IMR-90 (cell line): ENCODE measurements around the gene C2orf49. TPM values are rescaled to one million over a fixed set of nuclear protein-coding genes. Genes with fewer than 3 reads are reported as not detected.
A peak's percentile ranks its signal among the peaks of the same experiment; 100 is the strongest.

Experiments
- ATAC-seq: fragments of 200-7000 bp; cut with Tn5 transposase; 2 replicates; pipeline ENCODE4 v1.9.1; 2020; ENCODE audit warnings: low read depth, mild to moderate bottlenecking, moderate library complexity
- BruUV-seq: library from RNA; stranded (reverse); fragments of 400-500 nt; replicated peaks from 2 replicates; lab custom pipeline; 2021; lab: Mats Ljungman, UMichigan
- CTCF ChIA-PET: fragments of 300-600 bp; formaldehyde crosslinking; extraction: SDS; loops from one replicate; lab custom pipeline; 2021; ENCODE audit warnings: antibody characterized with exemption; lab: Yijun Ruan, JAX
- POLR2A ChIA-PET: fragments of 300-600 bp; sonication (Branson Sonifier 250); formaldehyde crosslinking; loops from one replicate; lab custom pipeline; 2022; ENCODE audit warnings: antibody characterized with exemption; ENCODE audit not compliant: unreplicated experiment; lab: Charles Lee
- DNase-seq: peaks from one replicate; pipeline ENCODE4 v3.0.0; 2013
- H2AFZ ChIP-seq: replicated peaks from 2 replicates; pipeline ENCODE3; 2013; ENCODE audit warnings: low read length, mild to moderate bottlenecking; ENCODE audit not compliant: poor library complexity
- H2AK5ac ChIP-seq: 2 replicates; pipeline ENCODE4 v1.6.1; 2013; ENCODE audit warnings: low read depth, low read length, inconsistent platforms
- H2AK9ac ChIP-seq: replicated peaks from 2 replicates; pipeline ENCODE3; 2013; ENCODE audit warnings: mild to moderate bottlenecking, low read depth, low read length, moderate library complexity; ENCODE audit not compliant: poor library complexity
- H2BK120ac ChIP-seq: 2 replicates; pipeline ENCODE4 v1.6.1; 2013; ENCODE audit warnings: low read depth, low read length, inconsistent platforms
- H2BK15ac ChIP-seq: 3 replicates; pipeline ENCODE4 v1.6.1; 2013; ENCODE audit warnings: low read depth, low read length, inconsistent platforms
- H2BK20ac ChIP-seq: 2 replicates; pipeline ENCODE4 v1.6.1; 2013; ENCODE audit warnings: low read depth, mild to moderate bottlenecking, inconsistent platforms, low read length, moderate library complexity
- H2BK5ac ChIP-seq: 2 replicates; pipeline ENCODE4 v1.6.1; 2013; ENCODE audit warnings: mild to moderate bottlenecking, low read depth, low read length, inconsistent platforms; ENCODE audit not compliant: poor library complexity, severe bottlenecking
- H3K14ac ChIP-seq: replicated peaks from 2 replicates; pipeline ENCODE4 v1.6.1; 2013; ENCODE audit warnings: low read depth, low read length, inconsistent platforms
- H3K18ac ChIP-seq: 2 replicates; pipeline ENCODE4 v1.6.1; 2013; ENCODE audit warnings: low read depth, low read length, control low read depth
- H3K23ac ChIP-seq: 2 replicates; pipeline ENCODE4 v1.6.1; 2013; ENCODE audit warnings: low read depth, low read length, inconsistent platforms
- H3K27ac ChIP-seq: 2 replicates; pipeline ENCODE4 v1.5.1; 2013; ENCODE audit warnings: mild to moderate bottlenecking, control low read depth, low read length; ENCODE audit not compliant: insufficient read depth
- H3K27me3 ChIP-seq: 2 replicates; pipeline ENCODE4 v1.6.1; 2013; ENCODE audit warnings: low read length; ENCODE audit not compliant: control insufficient read depth, insufficient read depth
- H3K36me3 ChIP-seq: 2 replicates; pipeline ENCODE4 v1.6.1; 2013; ENCODE audit warnings: low read length, mixed read lengths; ENCODE audit not compliant: control insufficient read depth, insufficient read depth
- H3K4ac ChIP-seq: 2 replicates; pipeline ENCODE4 v1.6.1; 2013; ENCODE audit warnings: low read depth, low read length, inconsistent platforms
- H3K4me1 ChIP-seq: 2 replicates; pipeline ENCODE4 v1.6.1; 2013; ENCODE audit warnings: low read length, mixed read lengths; ENCODE audit not compliant: control insufficient read depth, insufficient read depth
- H3K4me2 ChIP-seq: 2 replicates; pipeline ENCODE4 v1.6.1; 2013; ENCODE audit warnings: low read depth, mild to moderate bottlenecking, control low read depth, low read length, moderate library complexity
- H3K4me3 ChIP-seq: 2 replicates; pipeline ENCODE4 v1.5.1; 2013; ENCODE audit warnings: low read depth, mild to moderate bottlenecking, control low read depth, low read length, moderate library complexity; ENCODE audit not compliant: insufficient read depth
- H3K56ac ChIP-seq: 2 replicates; pipeline ENCODE4 v1.6.1; 2013; ENCODE audit warnings: low read length, inconsistent platforms; ENCODE audit not compliant: insufficient read depth; ENCODE audit errors: extremely low read depth
- H3K79me1 ChIP-seq, 2 experiments: 2 replicates each; pipeline ENCODE4 v1.6.1; 2013; ENCODE audit warnings: low read length in 2 of 2, inconsistent platforms in 1 of 2, low read depth in 1 of 2
- H3K9ac ChIP-seq: 2 replicates; pipeline ENCODE4 v1.6.1; 2013; ENCODE audit warnings: low read depth, low read length, control low read depth
- H3K9me1 ChIP-seq: 2 replicates; pipeline ENCODE4 v1.6.1; 2013; ENCODE audit warnings: low read length, inconsistent platforms; ENCODE audit not compliant: insufficient read depth
- H3K9me3 ChIP-seq: 2 replicates; pipeline ENCODE4 v1.6.1; 2013; ENCODE audit warnings: low read length; ENCODE audit not compliant: control insufficient read depth, insufficient read depth
- H4K20me1 ChIP-seq: 2 replicates; pipeline ENCODE4 v1.6.1; 2013; ENCODE audit warnings: low read length, inconsistent platforms; ENCODE audit not compliant: insufficient read depth
- H4K5ac ChIP-seq: 2 replicates; pipeline ENCODE4 v1.6.1; 2013; ENCODE audit warnings: mild to moderate bottlenecking, low read depth, low read length, control low read depth
- H4K8ac ChIP-seq, 2 experiments: 2 replicates each; pipeline ENCODE4 v1.6.1; 2013; ENCODE audit warnings: low read depth in 2 of 2, low read length in 2 of 2, control low read depth in 1 of 2, inconsistent platforms in 1 of 2
- H4K91ac ChIP-seq: 2 replicates; pipeline ENCODE4 v1.6.1; 2013; ENCODE audit warnings: low read depth, low read length, inconsistent platforms; ENCODE audit not compliant: insufficient read depth
- BHLHE40 ChIP-seq: fragments of 150-350 bp; IDR thresholded peaks from 2 replicates; pipeline ENCODE4 v1.6.1; 2016; ENCODE audit warnings: mild to moderate bottlenecking, low read depth, low read length
- CEBPB ChIP-seq: IDR thresholded peaks from 2 replicates; pipeline ENCODE4 v1.6.1; 2012; ENCODE audit warnings: low read depth, low read length, improper control_type of control experiment
- CHD1 ChIP-seq: IDR thresholded peaks from 2 replicates; pipeline ENCODE4 v1.6.1; 2012; ENCODE audit warnings: low read depth, low read length, improper control_type of control experiment
- ELK1 ChIP-seq: fragments of 150-350 bp; IDR thresholded peaks from 2 replicates; pipeline ENCODE4 v1.6.1; 2016; ENCODE audit warnings: low read depth, mild to moderate bottlenecking, low read length, moderate library complexity, borderline replicate concordance
- FOS ChIP-seq: fragments of 150-350 bp; IDR thresholded peaks from 2 replicates; pipeline ENCODE4 v1.6.1; 2016; ENCODE audit warnings: low read depth, low read length
- MAFK ChIP-seq: IDR thresholded peaks from 2 replicates; pipeline ENCODE4 v1.6.1; 2012; ENCODE audit warnings: low read depth, low read length, improper control_type of control experiment
- MAZ ChIP-seq: IDR thresholded peaks from 2 replicates; pipeline ENCODE4 v1.6.1; 2012; ENCODE audit warnings: low read depth, mild to moderate bottlenecking, low read length, improper control_type of control experiment, moderate library complexity, borderline replicate concordance
- POLR2A ChIP-seq: IDR thresholded peaks from 2 replicates; pipeline ENCODE4 v1.6.1; 2012; ENCODE audit warnings: mild to moderate bottlenecking, low read depth, low read length
- RAD21 ChIP-seq: IDR thresholded peaks from 2 replicates; pipeline ENCODE4 v1.6.1; 2012; ENCODE audit warnings: low read length, improper control_type of control experiment
- RCOR1 ChIP-seq: IDR thresholded peaks from 2 replicates; pipeline ENCODE4 v1.6.1; 2012; ENCODE audit warnings: mild to moderate bottlenecking, low read length, improper control_type of control experiment; ENCODE audit not compliant: insufficient replicate concordance
- RFX5 ChIP-seq: IDR thresholded peaks from 2 replicates; pipeline ENCODE4 v1.8.0; 2012; ENCODE audit warnings: low read depth, mild to moderate bottlenecking, low read length, moderate library complexity
- SMC3 ChIP-seq: fragments of 150-350 bp; IDR thresholded peaks from 2 replicates; pipeline ENCODE4 v1.6.1; 2016; ENCODE audit warnings: low read depth, mild to moderate bottlenecking, antibody characterized with exemption, low read length, moderate library complexity
- USF2 ChIP-seq: fragments of 150-350 bp; IDR thresholded peaks from 2 replicates; pipeline ENCODE4 v1.6.1; 2017; ENCODE audit warnings: mild to moderate bottlenecking, antibody characterized with exemption, low read length, low read depth
- WGBS, 2 experiments: methylation state at CpG; one replicate each; pipeline versions ENCODE4 v1.1.5 to v1.1.7; 2013; ENCODE audit warnings: missing lambda C conversion rate in 2 of 2; ENCODE audit not compliant: insufficient read length in 1 of 2; ENCODE audit errors: extremely low coverage in 2 of 2; 5-methylcytosine and 5-hydroxymethylcytosine counted together
- dilution Hi-C: fragments of 300-500 bp; cut with HindIII; formaldehyde crosslinking; loops from one replicate; pipeline ENCODE4 v1.14.3; 2018; ENCODE audit warnings: low sequenced_read_pairs; ENCODE audit not compliant: unreplicated experiment
- in situ Hi-C: fragments of 300-500 bp; cut with MboI; formaldehyde crosslinking; loops from 3 replicates; pipeline ENCODE4 v1.14.3; 2019; ENCODE audit warnings: low sequenced_read_pairs, inconsistent platforms, mixed read lengths
- intact Hi-C: fragments of 100-400 bp; cut with micrococcal nuclease; formaldehyde crosslinking; loops from 2 replicates; pipeline ENCODE4 v1.10.0; 2022
- polyA plus RNA-seq, 3 experiments: library from polyadenylated mRNA; depleted of rRNA; stranded (reverse); fragments of >200 nt; gene quantifications; 2 replicates each; pipeline ENCODE4 v1.2.3, GENCODE V29; 2012; ENCODE audit warnings: low replicate concordance in 1 of 3
- total RNA-seq: library from RNA; depleted of rRNA; stranded (reverse); fragments of >200 nt; gene quantifications from 2 replicates; pipeline ENCODE4 v1.2.3, GENCODE V29; 2012

The C2orf49 gene
- total and polyA plus RNA-seq, 2 of the 4 experiments (the other 2 are of a cell fraction) = 3.8 to 8.5 TPM

GRCh38 chr2:105329561-105330495, 7.5 kb upstream of the C2orf49 start, which contains the start of gene TGFBRAP1 (continued):
- TF ChIP-seq POLR2A (peak; percentile 55), BHLHE40 (no peak), RAD21 (no peak), MAFK (no peak)

GRCh38 chr2:105330681-105331375, 6.5 kb upstream of the C2orf49 start:
- dilution Hi-C loops (no loop called here), in situ Hi-C loops (loop anchor here (25.0 kb wide), 1 partner anchor 456 kb away; no protein-coding TSS in a partner anchor), intact Hi-C loops (no loop called here)
- Histone ChIP-seq H3K36me3 (peaks cover 4% of the 10 kb centered on the region), H3K4ac (peak overlapping the region; percentile 58; the same call in 1 of the 2 replicates), H4K20me1 (no peaks in the 10 kb centered on the region), H4K5ac (0 out of 2 replicates have a peak overlapping the region, but pooled peaks have one; percentile 54), H3K14ac (no peak overlapping the region), H3K23ac (peak overlapping the region; percentile 79), H4K91ac (no peak overlapping the region), H3K18ac (no peak overlapping the region), H2AFZ (peak overlapping the region; percentile 62), H2AK9ac (no peak overlapping the region), H3K4me3 (no peak overlapping the region), H3K4me2 (no peak overlapping the region), H3K9me3 (no peaks in the 10 kb centered on the region), H3K9me1 (0 out of 2 replicates have a peak, but pooled peaks cover 13% of the 10 kb centered on the region), H2BK15ac (0 out of 3 replicates have a peak overlapping the region, but pooled peaks have one; percentile 21), H3K27me3 (no peaks in the 10 kb centered on the region), H4K8ac (peak overlapping the region; percentile 83 to 93), H3K4me1 (peaks cover 12% of the 10 kb centered on the region), H2BK5ac (no peak overlapping the region), H3K27ac (no peak overlapping the region), H3K79me1 (peaks cover 32 to 36% of the 10 kb centered on the region in 2 experiments), H3K9ac (no peak overlapping the region), H2BK120ac (no peak overlapping the region), H3K56ac (no peak overlapping the region), H2BK20ac (no peak overlapping the region), H2AK5ac (peak overlapping the region; percentile 80)
- no TSS peak for BruUV-seq
- ChIA-PET POLR2A (no interaction called here), CTCF (no interaction called here)
- DNase-seq (no peak), ATAC-seq (no peak)
- no CpG with 5 or more reads among the region's 4 CpGs for WGBS, 2 experiments
- TF ChIP-seq USF2 (no peak), RFX5 (no peak), ELK1 (no peak), RCOR1 (no peak), MAZ (no peak), SMC3 (no peak), CHD1 (no peak), FOS (no peak), CEBPB (no peak), MAFK (no peak)
